OCI-LY1 (cell line): Measurements from ENCODE around the gene FTHL17.

Experiments
- CTCF ChIP-seq: fragments of 200-600 bp; sonication (generic), shearing (Covaris generic); IDR thresholded peaks from 2 replicates; pipeline ENCODE4 v1.5.1; 2017; ENCODE audit warnings: mild to moderate bottlenecking, antibody characterized with exemption, low read length, moderate library complexity, mixed read lengths
- EZH2 ChIP-seq: fragments of 200-600 bp; sonication (generic), shearing (Covaris generic); IDR thresholded peaks from 2 replicates; pipeline ENCODE4 v1.8.0; 2017; ENCODE audit warnings: borderline replicate concordance, mixed run types, mild to moderate bottlenecking, antibody characterized with exemption, low read length, moderate library complexity, mixed read lengths

- no peak for TF ChIP-seq CTCF
- TF ChIP-seq EZH2: no peak
Observed at GRCh38 chrX:31099536-31100090, 27.8 kb upstream of the FTHL17 start.
